H9 (cell line): Measurements from ENCODE around the gene CNNM3. TPM values are rescaled to one million over a fixed set of nuclear protein-coding genes. Genes with fewer than 3 reads are reported as not detected.
"Not testable (repeated sequence)": the region's sequence is repeated elsewhere in the genome, so short reads cannot be mapped to it uniquely, and the experiment has no call there.

Source experiments
- DNase-seq: peaks from one replicate; pipeline ENCODE4 v3.0.0-alpha.2; 2017
- H2AFZ ChIP-seq: one replicate; pipeline ENCODE4 v1.6.1; 2013; ENCODE audit warnings: mild to moderate bottlenecking, low read length, control low read depth, moderate library complexity
- H2AK5ac ChIP-seq: 2 replicates; pipeline ENCODE4 v1.6.1; 2013; ENCODE audit warnings: low read length, control low read depth, mixed read lengths; ENCODE audit not compliant: insufficient read length
- H2BK120ac ChIP-seq: one replicate; pipeline ENCODE4 v1.6.1; 2013; ENCODE audit warnings: low read depth, mild to moderate bottlenecking, low read length, control low read depth, inconsistent platforms; ENCODE audit not compliant: poor library complexity, severe bottlenecking
- H2BK12ac ChIP-seq: 2 replicates; pipeline ENCODE4 v1.6.1; 2013; ENCODE audit warnings: low read length, control low read depth, mixed read lengths, low read depth; ENCODE audit not compliant: insufficient read length
- H2BK15ac ChIP-seq: 2 replicates; pipeline ENCODE4 v1.6.1; 2013; ENCODE audit warnings: low read depth, low read length, control low read depth
- H2BK20ac ChIP-seq: one replicate; pipeline ENCODE4 v1.6.1; 2013; ENCODE audit warnings: low read depth, mild to moderate bottlenecking, low read length, control low read depth, inconsistent platforms; ENCODE audit not compliant: poor library complexity, severe bottlenecking
- H2BK5ac ChIP-seq: 2 replicates; pipeline ENCODE4 v1.6.1; 2013; ENCODE audit warnings: low read length, control low read depth, mixed read lengths; ENCODE audit not compliant: insufficient read length
- H3K14ac ChIP-seq: 2 replicates; pipeline ENCODE4 v1.6.1; 2013; ENCODE audit warnings: low read length, control low read depth; ENCODE audit not compliant: insufficient read depth
- H3K18ac ChIP-seq: 2 replicates; pipeline ENCODE4 v1.6.1; 2013; ENCODE audit warnings: low read depth, mild to moderate bottlenecking, mixed read lengths, low read length, control low read depth; ENCODE audit not compliant: insufficient read length
- H3K23ac ChIP-seq: 2 replicates; pipeline ENCODE4 v1.6.1; 2013; ENCODE audit warnings: low read length, control low read depth, mixed read lengths, low read depth; ENCODE audit not compliant: insufficient read length
- H3K23me2 ChIP-seq: 2 replicates; pipeline ENCODE4 v1.6.1; 2013; ENCODE audit warnings: low read depth, mild to moderate bottlenecking, mixed read lengths, low read length, control low read depth; ENCODE audit not compliant: insufficient read length, poor library complexity, severe bottlenecking
- H3K27ac ChIP-seq: 2 replicates; pipeline ENCODE4 v1.5.1; 2013; ENCODE audit warnings: low read length, control low read depth, mixed read lengths, low read depth; ENCODE audit not compliant: insufficient read length
- H3K27me3 ChIP-seq: 2 replicates; pipeline ENCODE4 v1.6.1; 2013; ENCODE audit warnings: low read length, control low read depth, inconsistent platforms; ENCODE audit not compliant: insufficient read depth
- H3K4ac ChIP-seq: 2 replicates; pipeline ENCODE4 v1.6.1; 2013; ENCODE audit warnings: low read depth, mild to moderate bottlenecking, control low read depth, inconsistent platforms, low read length, moderate library complexity
- H3K4me1 ChIP-seq: 2 replicates; pipeline ENCODE4 v1.6.1; 2013; ENCODE audit warnings: low read length, control low read depth, inconsistent platforms; ENCODE audit not compliant: insufficient read depth
- H3K4me2 ChIP-seq: 2 replicates; pipeline ENCODE4 v1.6.1; 2013; ENCODE audit warnings: low read length, control low read depth, mixed read lengths; ENCODE audit not compliant: insufficient read length, insufficient read depth
- H3K56ac ChIP-seq: 2 replicates; pipeline ENCODE4 v1.6.1; 2013; ENCODE audit warnings: low read depth, mild to moderate bottlenecking, mixed read lengths, low read length, control low read depth; ENCODE audit not compliant: insufficient read length
- H3K79me1 ChIP-seq: 2 replicates; pipeline ENCODE4 v1.6.1; 2013; ENCODE audit warnings: low read depth, mild to moderate bottlenecking, moderate library complexity, low read length, control low read depth, inconsistent platforms; ENCODE audit not compliant: insufficient read depth, poor library complexity, severe bottlenecking
- H3K79me2 ChIP-seq: 2 replicates; pipeline ENCODE4 v1.6.1; 2013; ENCODE audit warnings: low read length, control low read depth, inconsistent platforms; ENCODE audit not compliant: insufficient read depth
- H3K9ac ChIP-seq: 2 replicates; pipeline ENCODE4 v1.6.1; 2013; ENCODE audit warnings: low read length, control low read depth, mixed read lengths; ENCODE audit not compliant: insufficient read length; ENCODE audit errors: extremely low read depth
- H3K9me3 ChIP-seq: one replicate; pipeline ENCODE4 v1.6.1; 2013; ENCODE audit warnings: low read depth, low read length, inconsistent platforms; ENCODE audit not compliant: control insufficient read depth
- H3T11ph ChIP-seq: one replicate; pipeline ENCODE4 v1.6.1; 2013; ENCODE audit warnings: mild to moderate bottlenecking, low read length, control low read depth, inconsistent platforms
- H4K20me1 ChIP-seq: one replicate; pipeline ENCODE4 v1.6.1; 2013; ENCODE audit not compliant: control insufficient read depth, insufficient read length, insufficient read depth
- H4K5ac ChIP-seq: 2 replicates; pipeline ENCODE4 v1.6.1; 2013; ENCODE audit warnings: low read depth, mild to moderate bottlenecking, mixed read lengths, low read length, control low read depth; ENCODE audit not compliant: insufficient read length
- H4K8ac ChIP-seq: replicated peaks from 2 replicates; pipeline ENCODE4 v1.6.1; 2013; ENCODE audit warnings: low read length, control low read depth, mixed read lengths, low read depth; ENCODE audit not compliant: insufficient read length
- H4K91ac ChIP-seq: 2 replicates; pipeline ENCODE4 v1.6.1; 2013; ENCODE audit warnings: low read depth, mild to moderate bottlenecking, moderate library complexity, mixed read lengths, low read length, control low read depth; ENCODE audit not compliant: insufficient read length
- H3K27ac Mint-ChIP-seq, 3 experiments: 2 replicates in 2 of 3; 3 replicates in 1 of 3; pipeline ENCODE4 v1.8.0; 2020 to 2021; ENCODE audit warnings: mixed read lengths in 3 of 3, mild to moderate bottlenecking in 1 of 3, moderate library complexity in 1 of 3
- H3K27me3 Mint-ChIP-seq: 2 replicates; pipeline ENCODE4 v1.8.0; 2021; ENCODE audit warnings: low read depth, mild to moderate bottlenecking, moderate library complexity, mixed read lengths
- H3K36me3 Mint-ChIP-seq, 3 experiments: 2 replicates in 2 of 3; 3 replicates in 1 of 3; pipeline ENCODE4 v1.8.0; 2020 to 2021; ENCODE audit warnings: low read depth in 3 of 3, mixed read lengths in 3 of 3; ENCODE audit not compliant: insufficient read depth in 1 of 3
- H3K4me1 Mint-ChIP-seq, 2 experiments: 2 replicates each; pipeline ENCODE4 v1.8.0; 2020; ENCODE audit warnings: mixed read lengths in 2 of 2
- H3K4me3 Mint-ChIP-seq, 2 experiments: 2 replicates in 1 of 2; 3 replicates in 1 of 2; pipeline ENCODE4 v1.8.0; 2020 to 2021; ENCODE audit warnings: mild to moderate bottlenecking in 2 of 2, mixed read lengths in 2 of 2, moderate library complexity in 1 of 2
- H3K9me3 Mint-ChIP-seq, 2 experiments: 2 replicates in 1 of 2; 3 replicates in 1 of 2; pipeline ENCODE4 v1.8.0; 2020; ENCODE audit warnings: mild to moderate bottlenecking in 2 of 2, mixed read lengths in 2 of 2, moderate library complexity in 1 of 2
- WGBS: extraction: QIAGEN DNeasy Blood & Tissue Kit; methylation state at CpG from one replicate; pipeline ENCODE4 v1.1.7; 2013; ENCODE audit warnings: missing lambda C conversion rate, low lambda C conversion rate, mixed read lengths; ENCODE audit not compliant: insufficient read length; ENCODE audit errors: extremely low coverage; 5-methylcytosine and 5-hydroxymethylcytosine counted together
- total RNA-seq: library from RNA; stranded (reverse); gene quantifications from 2 replicates; pipeline ENCODE4 v1.2.1, GENCODE V29; 2021
- TF ChIP-seq, protein P1 (sequence below): fragments of 200-600 bp; sonication (generic); conservative IDR thresholded peaks from 3 replicates; pipeline ENCODE4 v1.8.0; 2021; ENCODE audit warnings: antibody characterized with exemption, mild to moderate bottlenecking

CNNM3 gene
- total RNA-seq, 1 experiment from 2014 or later, result 25.0 TPM

DNA sequence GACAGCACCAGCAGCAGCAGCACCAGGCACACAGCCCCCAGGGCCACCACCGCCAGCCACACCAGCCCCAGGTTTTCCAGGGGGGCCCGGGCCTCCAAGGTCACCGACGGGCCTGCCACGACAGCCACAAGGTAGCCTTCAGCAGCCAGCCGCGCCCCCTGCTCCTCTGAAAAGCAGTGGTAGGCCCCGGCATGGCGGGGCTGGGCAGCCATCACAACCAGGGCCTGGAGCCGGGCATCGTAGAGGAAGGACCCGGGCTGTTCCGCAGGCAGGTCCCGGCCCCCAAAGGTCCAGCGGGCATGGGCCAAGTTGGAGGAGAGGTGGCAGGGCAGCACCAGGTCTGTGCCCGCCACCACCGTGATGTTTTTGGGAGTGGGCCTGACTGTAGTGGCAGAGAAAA, 45.0 kb downstream of the CNNM3 start:
- peaks cover 22 to 24% of the 10 kb centered on the region in 2 experiments for H3K4me1 Mint-ChIP-seq
- Histone ChIP-seq H3K4me2 (no peak overlapping the region), H3T11ph (no peak overlapping the region), H3K4ac (no peak overlapping the region), H3K56ac (no peak overlapping the region), H2BK5ac (no peak overlapping the region), H2AFZ (no peak overlapping the region), H3K23ac (no peak overlapping the region), H3K9ac (no peak overlapping the region), H3K9me3 (no peaks in the 10 kb centered on the region), H3K27ac (no peak overlapping the region), H3K23me2 (peaks cover 6% of the 10 kb centered on the region), H3K79me2 (peaks cover 1% of the 10 kb centered on the region; the same call in 1 of the 2 replicates), H3K18ac (no peak overlapping the region), H2BK12ac (no peak overlapping the region), H3K14ac (no peak overlapping the region), H2BK15ac (no peak overlapping the region), H3K27me3 (no peaks in the 10 kb centered on the region), H3K79me1 (no peaks in the 10 kb centered on the region), H4K5ac (no peak overlapping the region), H3K4me1 (no peaks in the 10 kb centered on the region; the same call in 1 of the 2 replicates), H4K91ac (no peak overlapping the region), H4K8ac (no peak overlapping the region), H2BK120ac (no peak overlapping the region), H2BK20ac (no peak overlapping the region), H4K20me1 (peaks cover 2% of the 10 kb centered on the region), H2AK5ac (no peak overlapping the region)
- no CpG with 5 or more reads among the region's 17 CpGs for WGBS
- no peak for DNase-seq
- no peak overlapping the region for H3K4me3 Mint-ChIP-seq
- peaks cover 29 to 56% (median 54%) of the 10 kb centered on the region in 3 experiments for H3K36me3 Mint-ChIP-seq
- H3K27me3 Mint-ChIP-seq, result no peaks in the 10 kb centered on the region; the same call in 1 of the 2 replicates
- H3K27ac Mint-ChIP-seq, result 0 out of 7 replicates have a peak overlapping the region, but pooled peaks of 1 of the 3 experiments have one; percentile 61
- TF ChIP-seq, protein P1, sequence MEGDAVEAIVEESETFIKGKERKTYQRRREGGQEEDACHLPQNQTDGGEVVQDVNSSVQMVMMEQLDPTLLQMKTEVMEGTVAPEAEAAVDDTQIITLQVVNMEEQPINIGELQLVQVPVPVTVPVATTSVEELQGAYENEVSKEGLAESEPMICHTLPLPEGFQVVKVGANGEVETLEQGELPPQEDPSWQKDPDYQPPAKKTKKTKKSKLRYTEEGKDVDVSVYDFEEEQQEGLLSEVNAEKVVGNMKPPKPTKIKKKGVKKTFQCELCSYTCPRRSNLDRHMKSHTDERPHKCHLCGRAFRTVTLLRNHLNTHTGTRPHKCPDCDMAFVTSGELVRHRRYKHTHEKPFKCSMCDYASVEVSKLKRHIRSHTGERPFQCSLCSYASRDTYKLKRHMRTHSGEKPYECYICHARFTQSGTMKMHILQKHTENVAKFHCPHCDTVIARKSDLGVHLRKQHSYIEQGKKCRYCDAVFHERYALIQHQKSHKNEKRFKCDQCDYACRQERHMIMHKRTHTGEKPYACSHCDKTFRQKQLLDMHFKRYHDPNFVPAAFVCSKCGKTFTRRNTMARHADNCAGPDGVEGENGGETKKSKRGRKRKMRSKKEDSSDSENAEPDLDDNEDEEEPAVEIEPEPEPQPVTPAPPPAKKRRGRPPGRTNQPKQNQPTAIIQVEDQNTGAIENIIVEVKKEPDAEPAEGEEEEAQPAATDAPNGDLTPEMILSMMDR, result no peak
- no peaks in the 10 kb centered on the region for H3K9me3 Mint-ChIP-seq

DNA sequence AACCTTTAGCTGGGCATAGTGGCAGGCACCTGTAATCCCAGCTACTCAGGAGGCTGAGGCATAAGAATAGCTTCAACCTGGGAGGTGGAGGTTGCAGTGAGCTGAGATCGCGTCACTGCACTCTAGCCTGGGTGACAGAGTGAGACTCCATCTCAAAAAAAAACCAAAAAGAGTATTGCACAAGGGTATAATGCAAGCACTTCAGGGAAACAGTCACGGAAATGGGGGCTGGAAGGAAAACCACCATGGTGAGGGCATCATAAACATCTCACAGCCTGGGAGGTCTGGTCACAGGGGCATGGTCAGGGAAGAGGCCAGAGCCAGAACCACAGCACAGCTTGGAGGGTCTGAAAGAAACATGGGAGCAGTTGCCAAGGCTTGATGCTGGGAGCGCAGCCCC, 47.0 kb downstream of the CNNM3 start:
- not testable (repeated sequence) for H3K27ac ChIP-seq, DNase-seq, H2BK20ac ChIP-seq, H3K23me2 ChIP-seq, H2BK5ac ChIP-seq, H3T11ph ChIP-seq, H3K4me2 ChIP-seq, H3K27me3 ChIP-seq, H4K5ac ChIP-seq, H2BK12ac ChIP-seq, H3K4me1 ChIP-seq, H3K27me3 Mint-ChIP-seq, H4K8ac ChIP-seq, H2BK120ac ChIP-seq, H3K14ac ChIP-seq, H3K4ac ChIP-seq, H2AK5ac ChIP-seq, H3K9me3 ChIP-seq, H4K91ac ChIP-seq, H3K9ac ChIP-seq, H3K18ac ChIP-seq, H3K23ac ChIP-seq, H3K56ac ChIP-seq, H3K79me1 ChIP-seq, H3K4me3 Mint-ChIP-seq, H2AFZ ChIP-seq, H4K20me1 ChIP-seq, H2BK15ac ChIP-seq, H3K9me3 Mint-ChIP-seq
- H3K36me3 Mint-ChIP-seq, result peaks cover 29 to 68% (median 67%) of the 10 kb centered on the region in 3 experiments
- peaks cover 10% of the 10 kb centered on the region; the same call in 1 of the 2 replicates for H3K79me2 ChIP-seq
- H3K4me1 Mint-ChIP-seq, result peaks cover 20% of the 10 kb centered on the region in 2 experiments
- H3K27ac Mint-ChIP-seq, result peak overlapping the region in 2 of 3 experiments; percentile 40 to 80; a peak in 2 of 7 replicates
- no CpG with 5 or more reads among the region's 4 CpGs for WGBS
